Hepatocyte (in vitro differentiated cells): ENCODE data around the gene ADAMTSL3. TPM values are rescaled to one million over a fixed set of nuclear protein-coding genes. Genes with fewer than 3 reads are reported as not detected.
"Not testable (repeated sequence)": the region's sequence is repeated elsewhere in the genome, so short reads cannot be mapped to it uniquely, and the experiment has no call there.

Experiments
- DNase-seq: peaks from one replicate; pipeline ENCODE4 v3.0.0-alpha.2; 2016; ENCODE audit warnings: low spot score
- H2AFZ ChIP-seq: fragments of 200-600 bp; sonication (generic); 2 replicates; pipeline ENCODE4 v1.6.0; 2016; ENCODE audit warnings: antibody characterized with exemption, mild to moderate bottlenecking
- H3K27ac ChIP-seq: fragments of 200-600 bp; sonication (generic); 2 replicates; pipeline ENCODE4 v1.5.1; 2016; ENCODE audit warnings: mild to moderate bottlenecking
- H3K27me3 ChIP-seq: fragments of 200-600 bp; sonication (generic); 2 replicates; pipeline ENCODE4 v1.6.1; 2016
- H3K36me3 ChIP-seq: fragments of 200-600 bp; sonication (generic); replicated peaks from 2 replicates; pipeline ENCODE4 v1.5.1; 2016; ENCODE audit warnings: low read depth; ENCODE audit not compliant: insufficient read depth
- H3K4me1 ChIP-seq: fragments of 200-600 bp; sonication (generic); 2 replicates; pipeline ENCODE4 v1.5.1; 2016; ENCODE audit warnings: mild to moderate bottlenecking, moderate library complexity; ENCODE audit not compliant: insufficient read depth
- H3K4me2 ChIP-seq: fragments of 200-600 bp; sonication (generic); 2 replicates; pipeline ENCODE4 v1.6.0; 2016
- H3K4me3 ChIP-seq: fragments of 200-600 bp; sonication (generic); 2 replicates; pipeline ENCODE4 v1.5.1; 2016; ENCODE audit warnings: mild to moderate bottlenecking
- H3K79me2 ChIP-seq: fragments of 200-600 bp; sonication (generic); 2 replicates; pipeline ENCODE4 v1.6.0; 2017; ENCODE audit warnings: mild to moderate bottlenecking
- H3K9me2 ChIP-seq: fragments of 200-600 bp; sonication (generic); replicated peaks from 2 replicates; pipeline ENCODE4 v1.6.0; 2017; ENCODE audit warnings: mild to moderate bottlenecking; ENCODE audit not compliant: insufficient read depth
- H3K9me3 ChIP-seq: fragments of 200-600 bp; sonication (generic); 2 replicates; pipeline ENCODE4 v1.5.1; 2016; ENCODE audit warnings: low read depth, mild to moderate bottlenecking
- H4K20me1 ChIP-seq: fragments of 200-600 bp; sonication (generic); 2 replicates; pipeline ENCODE4 v1.6.0; 2016; ENCODE audit warnings: mild to moderate bottlenecking; ENCODE audit not compliant: insufficient read depth, poor library complexity, severe bottlenecking
- EZH2 ChIP-seq: fragments of 200-600 bp; sonication (generic); IDR thresholded peaks from 2 replicates; pipeline ENCODE4 v1.6.1; 2016; ENCODE audit warnings: antibody characterized with exemption, mild to moderate bottlenecking, borderline replicate concordance
- EZH2phosphoT487 ChIP-seq: fragments of 200-600 bp; sonication (generic); IDR thresholded peaks from one replicate; pipeline ENCODE4 v1.6.1; 2018; ENCODE audit warnings: antibody characterized with exemption, mild to moderate bottlenecking, low read depth, moderate library complexity; ENCODE audit not compliant: unreplicated experiment, severe bottlenecking
- WGBS: methylation state at CpG from one replicate; pipeline ENCODE4 v1.1.6; 2016; ENCODE audit warnings: low lambda C conversion rate; ENCODE audit errors: missing lambda C conversion rate; 5-methylcytosine and 5-hydroxymethylcytosine counted together
- polyA plus RNA-seq: library from polyadenylated mRNA; unstranded; fragments of >200 nt; fragmentation: Nextera tagmentation; extraction: Ambion mirVana; gene quantifications from 2 replicates; pipeline ENCODE4 v1.2.1, GENCODE V29; 2016
- total RNA-seq: library from RNA; depleted of rRNA; stranded (reverse); fragments of >200 nt; gene quantifications from 2 replicates; pipeline ENCODE4 v1.2.3, GENCODE V29; 2014
- TF ChIP-seq, protein P1 (sequence below): fragments of 200-600 bp; sonication (generic); IDR thresholded peaks from 2 replicates; pipeline ENCODE4 v1.5.1; 2016; ENCODE audit warnings: antibody characterized with exemption, mild to moderate bottlenecking; ENCODE audit not compliant: poor library complexity

The ADAMTSL3 gene
- total and polyA plus RNA-seq, 2 experiments from 2014 or later: 5.0 to 5.2 TPM

GRCh38 chr15:83960192-83960829, 306.4 kb downstream of the ADAMTSL3 start:
- DNase-seq: no peak
- WGBS: 84% methylated on average over 6 of the region's 6 CpGs
- TF ChIP-seq, protein P1, sequence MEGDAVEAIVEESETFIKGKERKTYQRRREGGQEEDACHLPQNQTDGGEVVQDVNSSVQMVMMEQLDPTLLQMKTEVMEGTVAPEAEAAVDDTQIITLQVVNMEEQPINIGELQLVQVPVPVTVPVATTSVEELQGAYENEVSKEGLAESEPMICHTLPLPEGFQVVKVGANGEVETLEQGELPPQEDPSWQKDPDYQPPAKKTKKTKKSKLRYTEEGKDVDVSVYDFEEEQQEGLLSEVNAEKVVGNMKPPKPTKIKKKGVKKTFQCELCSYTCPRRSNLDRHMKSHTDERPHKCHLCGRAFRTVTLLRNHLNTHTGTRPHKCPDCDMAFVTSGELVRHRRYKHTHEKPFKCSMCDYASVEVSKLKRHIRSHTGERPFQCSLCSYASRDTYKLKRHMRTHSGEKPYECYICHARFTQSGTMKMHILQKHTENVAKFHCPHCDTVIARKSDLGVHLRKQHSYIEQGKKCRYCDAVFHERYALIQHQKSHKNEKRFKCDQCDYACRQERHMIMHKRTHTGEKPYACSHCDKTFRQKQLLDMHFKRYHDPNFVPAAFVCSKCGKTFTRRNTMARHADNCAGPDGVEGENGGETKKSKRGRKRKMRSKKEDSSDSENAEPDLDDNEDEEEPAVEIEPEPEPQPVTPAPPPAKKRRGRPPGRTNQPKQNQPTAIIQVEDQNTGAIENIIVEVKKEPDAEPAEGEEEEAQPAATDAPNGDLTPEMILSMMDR: no peak
- no peak for TF ChIP-seq EZH2phosphoT487
- TF ChIP-seq EZH2: no peak

DNA sequence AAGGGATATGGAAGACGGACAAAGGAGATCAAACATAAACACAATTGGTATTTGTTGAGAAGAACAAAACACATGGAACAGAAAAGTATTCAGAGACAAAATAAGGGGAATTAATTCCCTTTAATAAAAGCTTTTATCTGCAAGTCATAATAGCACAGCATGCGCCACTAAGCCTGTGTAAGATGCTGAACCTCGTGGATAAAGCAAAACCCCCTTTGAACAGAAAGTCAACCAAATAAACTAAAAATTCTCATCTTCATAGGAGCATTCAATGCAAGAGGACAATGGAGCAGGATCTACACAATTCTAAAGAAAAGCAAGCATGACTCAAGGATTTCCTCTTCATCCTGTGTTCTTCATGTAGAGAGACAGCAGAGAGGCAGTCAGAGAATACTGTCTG, 307.4 kb downstream of the ADAMTSL3 start:
- Histone ChIP-seq H3K9me2 (no peaks in the 10 kb centered on the region), H2AFZ (no peak overlapping the region), H3K27me3 (no peaks in the 10 kb centered on the region), H3K4me3 (no peak overlapping the region), H3K4me1 (no peaks in the 10 kb centered on the region), H3K36me3 (no peaks in the 10 kb centered on the region), H3K4me2 (no peak overlapping the region), H3K27ac (no peak overlapping the region), H4K20me1 (no peaks in the 10 kb centered on the region), H3K79me2 (no peaks in the 10 kb centered on the region), H3K9me3 (no peaks in the 10 kb centered on the region)
- 83% methylated on average over 3 of the region's 3 CpGs for WGBS
- no peak for TF ChIP-seq EZH2
- TF ChIP-seq, protein P1: no peak
- TF ChIP-seq EZH2phosphoT487: no peak
- no peak for DNase-seq

More at GRCh38 chr15:83960192-83960829, 306.4 kb downstream of the ADAMTSL3 start:
- H2AFZ ChIP-seq: no peak overlapping the region
- no peak overlapping the region for H3K4me2 ChIP-seq
- no peak overlapping the region for H3K4me3 ChIP-seq
- no peaks in the 10 kb centered on the region for H3K9me2 ChIP-seq
- no peaks in the 10 kb centered on the region for H4K20me1 ChIP-seq
- H3K27ac ChIP-seq: no peak overlapping the region
- no peaks in the 10 kb centered on the region for H3K36me3 ChIP-seq
- H3K4me1 ChIP-seq: no peaks in the 10 kb centered on the region
- H3K27me3 ChIP-seq: no peaks in the 10 kb centered on the region
- H3K9me3 ChIP-seq: no peaks in the 10 kb centered on the region
- no peaks in the 10 kb centered on the region for H3K79me2 ChIP-seq

DNA sequence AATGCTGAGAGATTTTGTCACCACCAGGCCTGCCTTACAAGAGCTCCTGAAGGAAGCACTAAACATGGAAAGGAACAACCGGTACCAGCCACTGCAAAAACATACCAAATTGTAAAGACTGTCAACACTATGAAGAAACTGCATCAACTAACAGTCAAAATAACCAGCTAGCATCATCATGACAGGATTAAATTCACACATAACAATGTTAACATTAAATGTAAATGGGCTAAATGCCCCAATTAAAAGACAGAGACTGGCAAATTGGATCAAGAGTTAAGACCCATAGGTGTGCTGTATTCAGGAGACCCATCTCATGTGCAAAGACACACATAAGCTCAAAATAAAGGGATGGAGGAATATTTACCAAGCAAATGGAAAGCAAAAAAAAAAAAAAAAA, 311.0 kb downstream of the ADAMTSL3 start:
- H3K4me1 ChIP-seq, H3K9me2 ChIP-seq, H3K9me3 ChIP-seq, H3K79me2 ChIP-seq, H3K4me2 ChIP-seq, H4K20me1 ChIP-seq, H3K4me3 ChIP-seq, H3K36me3 ChIP-seq, DNase-seq, H3K27me3 ChIP-seq, H3K27ac ChIP-seq, H2AFZ ChIP-seq: not testable (repeated sequence)
- WGBS: 92% methylated on average over 1 of the region's 1 CpG

DNA sequence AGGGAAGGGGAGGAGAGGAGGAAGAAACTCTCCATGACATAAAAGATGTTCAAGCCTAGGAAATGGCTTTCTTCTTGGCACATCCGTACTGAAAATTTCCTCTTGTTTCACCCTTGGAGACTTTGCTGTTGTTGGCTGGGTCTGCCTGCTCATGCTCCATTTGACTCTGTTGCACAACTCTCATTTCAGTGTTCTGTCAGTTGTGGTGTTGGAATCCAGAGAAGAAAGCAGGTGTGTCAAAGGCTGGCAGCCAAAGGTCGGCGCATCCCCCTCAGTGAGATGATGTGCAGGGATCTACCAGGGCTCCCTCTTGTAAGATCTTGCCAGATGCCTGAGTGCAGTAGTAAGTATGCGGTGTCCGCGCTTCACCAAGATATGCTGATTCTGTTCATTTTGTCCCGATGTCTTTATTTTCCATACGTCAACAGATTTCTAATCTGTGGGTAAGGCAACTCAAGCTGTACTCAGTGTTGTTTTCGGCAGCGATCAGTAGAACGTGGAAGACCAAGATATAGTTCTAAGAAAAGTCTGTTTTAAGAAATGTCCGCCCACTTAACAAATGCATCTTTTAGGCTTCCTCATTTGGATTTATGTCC, 316.5 kb downstream of the ADAMTSL3 start:
- no peak for TF ChIP-seq EZH2
- TF ChIP-seq, protein P1: no peak
- no peak for TF ChIP-seq EZH2phosphoT487
- Histone ChIP-seq H3K4me2 (no peak overlapping the region), H3K27ac (no peak overlapping the region), H3K36me3 (no peaks in the 10 kb centered on the region), H3K9me2 (no peaks in the 10 kb centered on the region), H3K79me2 (no peaks in the 10 kb centered on the region), H3K4me3 (no peak overlapping the region), H3K4me1 (no peaks in the 10 kb centered on the region), H3K9me3 (no peaks in the 10 kb centered on the region), H4K20me1 (no peaks in the 10 kb centered on the region), H2AFZ (no peak overlapping the region), H3K27me3 (no peaks in the 10 kb centered on the region)
- 97% methylated on average over 12 of the region's 12 CpGs for WGBS
- DNase-seq: no peak
